GM21825 (cell line): ENCODE results near the gene MGAT5.

Experiments
- ATAC-seq: cut with Tn5 transposase; IDR thresholded peaks from one replicate; pipeline ENCODE4 v1.9.1; 2021; ENCODE audit warnings: mild to moderate bottlenecking, moderate library complexity; ENCODE audit not compliant: unreplicated experiment

Gene MGAT5

DNA sequence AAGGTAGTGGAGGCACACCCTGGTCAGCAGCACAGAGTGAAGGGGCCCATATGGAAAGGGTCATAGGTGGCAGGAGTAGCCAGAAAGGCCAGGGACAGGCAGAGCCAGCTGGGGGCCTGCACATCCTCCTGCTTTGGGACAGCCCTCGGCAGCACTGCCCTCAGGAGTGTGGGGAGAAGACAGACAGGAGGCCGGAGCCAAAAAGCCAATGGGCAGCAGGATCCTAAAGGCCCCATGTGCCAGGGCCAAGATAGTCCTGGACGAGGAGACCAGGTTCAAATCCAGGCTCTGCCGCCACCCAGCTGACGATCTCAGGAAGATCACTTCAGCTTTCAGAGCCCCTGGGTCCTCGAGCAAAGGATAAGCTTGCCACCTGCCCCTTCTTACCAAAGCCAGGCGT, 244.8 kb downstream of the MGAT5 start:
- no peak for ATAC-seq

DNA sequence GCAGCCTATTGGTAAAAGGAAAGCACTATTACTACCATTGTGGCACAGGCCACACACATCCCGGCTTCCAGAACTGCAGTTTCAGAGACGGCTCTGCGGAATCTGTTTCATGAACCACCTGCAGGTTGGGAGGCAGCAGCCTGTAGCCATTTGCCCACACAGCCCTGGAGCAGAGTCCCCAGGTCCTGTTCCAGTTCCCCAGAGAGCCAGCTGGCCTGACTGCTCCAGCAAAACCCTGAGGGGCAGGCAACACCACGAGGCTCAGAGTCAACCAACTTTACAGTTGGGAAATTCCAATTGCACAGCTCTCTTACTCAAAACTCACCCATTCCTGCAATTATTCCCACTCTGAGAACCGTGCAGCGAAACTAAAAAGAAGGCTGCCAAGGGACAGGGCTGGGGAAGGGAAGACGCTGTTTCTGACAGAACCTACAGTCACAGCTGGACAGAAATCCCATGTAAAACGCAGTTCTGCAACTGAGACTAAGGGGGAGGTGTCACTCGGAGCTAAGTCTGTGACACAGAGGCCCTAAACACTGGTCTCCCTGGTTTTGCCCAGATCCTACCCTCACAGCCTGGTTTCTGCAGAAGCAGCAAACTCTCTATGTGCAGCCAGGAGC, 245.5 kb downstream of the MGAT5 start:
- no peak for ATAC-seq

GRCh38 chr2:134500211-134500935, 246.5 kb downstream of the MGAT5 start:
- no peak for ATAC-seq

DNA sequence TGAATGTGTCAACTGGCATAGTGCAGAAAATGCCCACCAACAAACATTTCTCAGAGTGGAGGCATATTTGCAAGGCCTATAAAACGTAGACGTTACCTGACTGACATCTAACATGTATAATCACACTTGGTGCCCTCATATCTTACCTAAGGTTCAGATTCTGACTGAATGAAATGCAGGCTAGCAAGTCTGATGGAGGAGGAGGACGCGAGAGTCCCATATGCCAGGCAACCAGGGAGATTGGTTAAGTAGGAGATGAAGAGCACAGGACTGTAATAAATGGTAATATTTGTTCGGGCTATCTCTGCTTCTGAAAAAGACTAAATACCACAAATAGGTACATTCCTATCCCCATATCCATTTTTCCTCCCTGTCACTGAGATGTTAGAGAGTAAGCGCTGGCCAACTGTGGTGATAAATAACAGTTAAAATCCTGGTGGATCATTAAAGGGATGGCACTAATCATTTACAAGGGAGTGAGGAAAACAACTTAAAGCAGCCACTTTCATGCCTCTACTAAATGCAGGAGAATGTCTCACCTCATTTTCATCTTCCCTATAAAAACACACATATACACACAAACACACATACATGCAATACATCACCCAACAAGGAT, 247.7 kb downstream of the MGAT5 start:
- no peak for ATAC-seq

GRCh38 chr2:134502104-134502503, 248.2 kb downstream of the MGAT5 start:
- ATAC-seq: no peak
